GM12892 (cell line): ENCODE measurements around the gene NEDD4L.

Source experiments
- POLR2A ChIP-seq: IDR thresholded peaks from 2 replicates; pipeline ENCODE4 v1.6.1; 2011; ENCODE audit warnings: low read depth, low read length, control low read depth
- POLR2AphosphoS5 ChIP-seq: IDR thresholded peaks from 2 replicates; pipeline ENCODE4 v1.6.1; 2011; ENCODE audit warnings: low read depth, low read length, control low read depth
- TAF1 ChIP-seq: IDR thresholded peaks from 2 replicates; pipeline ENCODE4 v1.6.1; 2011; ENCODE audit warnings: low read depth, mild to moderate bottlenecking, control low read depth, low read length, borderline replicate concordance

- TF ChIP-seq POLR2A (no peak), POLR2AphosphoS5 (no peak), TAF1 (no peak)
Measured at GRCh38 chr18:58195278-58195765, 151.3 kb downstream of the NEDD4L start.
